ENCODE data around the gene BIRC2.

- TF ChIP-seq POLR2AphosphoS5 (IDR thresholded peaks at IDR 0.05) (no peak), CTCF (IDR thresholded peaks at IDR 0.05) (no peak), POLR2A (IDR thresholded peaks at IDR 0.05) (no peak)
These were observed 59.1 kb downstream of the BIRC2 start for GRCh38 chr11:102406099-102406498.
